GM18858 (cell line): ENCODE measurements around the gene C4B.
"Not testable (repeated sequence)": the region's sequence is repeated elsewhere in the genome, so short reads cannot be mapped to it uniquely, and the experiment has no call there.

Experiments
- ATAC-seq: cut with Tn5 transposase; IDR thresholded peaks from one replicate; pipeline ENCODE4 v1.9.1; 2021; ENCODE audit not compliant: unreplicated experiment

Gene C4B

GRCh38 chr6:31980998-31981397 lies 33.6 kb upstream of the C4B start:
- ATAC-seq: not testable (repeated sequence)

- ATAC-seq: not testable (repeated sequence)
Measured at GRCh38 chr6:31981744-31982143, 32.9 kb upstream of the C4B start, which contains the start of gene C4A. TSS of gene C4A (plus strand) at chr6:31982057. CDS start at chr6:31982108, 51 bp downstream.

- ATAC-seq: not testable (repeated sequence)
Measured at GRCh38 chr6:31989363-31989762, 25.2 kb upstream of the C4B start.

GRCh38 chr6:31994421-31994820 lies 20.2 kb upstream of the C4B start:
- not testable (repeated sequence) for ATAC-seq

GRCh38 chr6:31996385-31996784 lies 18.2 kb upstream of the C4B start:
- ATAC-seq: not testable (repeated sequence)

- not testable (repeated sequence) for ATAC-seq
Measured at GRCh38 chr6:32002546-32003268, 11.9 kb upstream of the C4B start.

- not testable (repeated sequence) for ATAC-seq
Measured at GRCh38 chr6:32003301-32003700, 11.3 kb upstream of the C4B start.

- not testable (repeated sequence) for ATAC-seq
Measured at GRCh38 chr6:32004393-32004792, 10.2 kb upstream of the C4B start.

GRCh38 chr6:32004864-32005537 lies 9.6 kb upstream of the C4B start:
- ATAC-seq: not testable (repeated sequence)

- not testable (repeated sequence) for ATAC-seq
Measured at GRCh38 chr6:32005538-32005880, 9.1 kb upstream of the C4B start.

GRCh38 chr6:32005991-32006529 lies 8.5 kb upstream of the C4B start:
- ATAC-seq: not testable (repeated sequence)

GRCh38 chr6:32007086-32007485 lies 7.5 kb upstream of the C4B start:
- ATAC-seq: not testable (repeated sequence)

GRCh38 chr6:32008037-32008436 lies 6.6 kb upstream of the C4B start:
- ATAC-seq: not testable (repeated sequence)

GRCh38 chr6:32008616-32009015 lies 6.0 kb upstream of the C4B start:
- ATAC-seq: not testable (repeated sequence)

- ATAC-seq: not testable (repeated sequence)
Measured at GRCh38 chr6:32009537-32009936, 5.1 kb upstream of the C4B start.

GRCh38 chr6:32010856-32011530 lies 3.6 kb upstream of the C4B start:
- ATAC-seq: not testable (repeated sequence)

GRCh38 chr6:32012941-32013617 lies 1.5 kb upstream of the C4B start:
- not testable (repeated sequence) for ATAC-seq

GRCh38 chr6:32013738-32014137 lies 857 bp upstream of the C4B start:
- ATAC-seq: not testable (repeated sequence)

GRCh38 chr6:32022100-32022499 lies 7.5 kb downstream of the C4B start:
- not testable (repeated sequence) for ATAC-seq

- ATAC-seq: not testable (repeated sequence)
Measured at GRCh38 chr6:32028631-32029030, 14.0 kb downstream of the C4B start.

- not testable (repeated sequence) for ATAC-seq
Measured at GRCh38 chr6:32029553-32029952, 15.0 kb downstream of the C4B start.
